Activated B cell treated with CpG ODN at 0.5 μM for 24 hours (primary cell): ENCODE measurements around the gene OR2M5. TPM values are rescaled to one million over a fixed set of nuclear protein-coding genes. Genes with fewer than 3 reads are reported as not detected.

ENCODE experiments used
- ATAC-seq: fragments of 200-7000 bp; cut with Tn5 transposase; one replicate; pipeline ENCODE4 v1.10.0; 2021; ENCODE audit warnings: low read depth, mild to moderate bottlenecking, moderate library complexity
- CTCF ChIA-PET: fragments of 350-600 bp; sonication (Branson Sonifier 250); formaldehyde crosslinking; loops from one replicate; lab custom pipeline; 2021; ENCODE audit warnings: antibody characterized with exemption; lab: Charles Lee
- POLR2A ChIA-PET: fragments of 350-600 bp; sonication (Branson Sonifier 250); formaldehyde crosslinking; loops from one replicate; lab custom pipeline; 2021; ENCODE audit warnings: antibody characterized with exemption; lab: Charles Lee
- DNase-seq: peaks from one replicate; pipeline ENCODE4 v3.0.0; 2022
- H3K27ac Mint-ChIP-seq: one replicate; pipeline ENCODE4 v1.8.0; 2020; ENCODE audit warnings: mixed read lengths
- H3K27me3 Mint-ChIP-seq: one replicate; pipeline ENCODE4 v1.8.0; 2021; ENCODE audit warnings: mixed read lengths
- H3K36me3 Mint-ChIP-seq: one replicate; pipeline ENCODE4 v1.8.0; 2021; ENCODE audit warnings: low read depth, mixed read lengths
- H3K4me1 Mint-ChIP-seq: one replicate; pipeline ENCODE4 v1.8.0; 2021; ENCODE audit warnings: mixed read lengths
- H3K4me3 Mint-ChIP-seq: one replicate; pipeline ENCODE4 v1.8.0; 2020; ENCODE audit warnings: mild to moderate bottlenecking, mixed read lengths
- H3K9me3 Mint-ChIP-seq: one replicate; pipeline ENCODE4 v1.8.0; 2020; ENCODE audit warnings: mixed read lengths
- intact Hi-C: fragments of 100-400 bp; cut with micrococcal nuclease; formaldehyde crosslinking; loops from one replicate; pipeline ENCODE4 v1.15.1; 2024
- total RNA-seq: library from RNA; stranded (reverse); gene quantifications from 2 replicates; pipeline ENCODE4 v1.2.3, GENCODE V29; 2022
- TF ChIP-seq, protein P1 (sequence below): fragments of 200-600 bp; IDR thresholded peaks from one replicate; pipeline ENCODE4 v1.8.0; 2022; ENCODE audit warnings: antibody characterized with exemption, mild to moderate bottlenecking

OR2M5 gene
- total RNA-seq, 1 donor from 2014 or later, result not detected

GRCh38 chr1:248183996-248184395 is 39.0 kb downstream of the OR2M5 start:
- Mint-ChIP-seq H3K4me1 (no peaks in the 10 kb centered on the region), H3K9me3 (no peaks in the 10 kb centered on the region), H3K27me3 (no peaks in the 10 kb centered on the region), H3K27ac (no peak overlapping the region), H3K4me3 (no peak overlapping the region), H3K36me3 (no peaks in the 10 kb centered on the region)
- no peak for DNase-seq
- intact Hi-C loops, result no loop called here
- POLR2A ChIA-PET, result no interaction called here
- CTCF ChIA-PET, result no interaction called here
- TF ChIP-seq, protein P1, sequence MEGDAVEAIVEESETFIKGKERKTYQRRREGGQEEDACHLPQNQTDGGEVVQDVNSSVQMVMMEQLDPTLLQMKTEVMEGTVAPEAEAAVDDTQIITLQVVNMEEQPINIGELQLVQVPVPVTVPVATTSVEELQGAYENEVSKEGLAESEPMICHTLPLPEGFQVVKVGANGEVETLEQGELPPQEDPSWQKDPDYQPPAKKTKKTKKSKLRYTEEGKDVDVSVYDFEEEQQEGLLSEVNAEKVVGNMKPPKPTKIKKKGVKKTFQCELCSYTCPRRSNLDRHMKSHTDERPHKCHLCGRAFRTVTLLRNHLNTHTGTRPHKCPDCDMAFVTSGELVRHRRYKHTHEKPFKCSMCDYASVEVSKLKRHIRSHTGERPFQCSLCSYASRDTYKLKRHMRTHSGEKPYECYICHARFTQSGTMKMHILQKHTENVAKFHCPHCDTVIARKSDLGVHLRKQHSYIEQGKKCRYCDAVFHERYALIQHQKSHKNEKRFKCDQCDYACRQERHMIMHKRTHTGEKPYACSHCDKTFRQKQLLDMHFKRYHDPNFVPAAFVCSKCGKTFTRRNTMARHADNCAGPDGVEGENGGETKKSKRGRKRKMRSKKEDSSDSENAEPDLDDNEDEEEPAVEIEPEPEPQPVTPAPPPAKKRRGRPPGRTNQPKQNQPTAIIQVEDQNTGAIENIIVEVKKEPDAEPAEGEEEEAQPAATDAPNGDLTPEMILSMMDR, result no peak
- no peak for ATAC-seq

DNA sequence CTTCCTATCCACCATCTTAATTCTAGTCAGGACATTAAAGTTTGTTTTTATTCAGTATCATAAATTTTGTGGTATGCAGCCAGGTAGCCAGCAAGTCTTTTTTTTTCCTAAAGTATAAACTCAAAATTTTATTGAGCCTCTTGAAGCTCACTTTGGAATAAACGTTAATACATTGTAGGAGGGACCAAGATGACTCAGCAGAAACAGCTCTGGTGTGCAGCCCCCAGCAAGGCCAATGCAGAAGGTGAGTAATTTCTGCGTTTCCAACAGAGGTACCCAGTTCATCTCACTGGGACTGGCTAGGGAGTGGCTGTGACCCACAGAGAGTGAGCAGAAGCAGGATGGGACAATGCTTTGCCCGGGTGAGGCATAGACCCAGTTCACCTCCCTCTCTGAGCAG is 42.4 kb downstream of the OR2M5 start:
- CTCF ChIA-PET, result no interaction called here
- H3K4me1 Mint-ChIP-seq, result no peaks in the 10 kb centered on the region
- no peak overlapping the region for H3K27ac Mint-ChIP-seq
- no peak overlapping the region for H3K4me3 Mint-ChIP-seq
- TF ChIP-seq, protein P1, result no peak
- no peaks in the 10 kb centered on the region for H3K36me3 Mint-ChIP-seq
- POLR2A ChIA-PET, result no interaction called here
- DNase-seq, result no peak
- ATAC-seq, result no peak
- H3K27me3 Mint-ChIP-seq, result no peaks in the 10 kb centered on the region
- H3K9me3 Mint-ChIP-seq, result peaks cover under 1% of the 10 kb centered on the region
- intact Hi-C loops, result no loop called here

- CTCF ChIA-PET, result no interaction called here
- POLR2A ChIA-PET, result no interaction called here
- TF ChIP-seq, protein P1, result no peak
These were observed 44.1 kb downstream of the OR2M5 start for GRCh38 chr1:248189026-248189425.

DNA sequence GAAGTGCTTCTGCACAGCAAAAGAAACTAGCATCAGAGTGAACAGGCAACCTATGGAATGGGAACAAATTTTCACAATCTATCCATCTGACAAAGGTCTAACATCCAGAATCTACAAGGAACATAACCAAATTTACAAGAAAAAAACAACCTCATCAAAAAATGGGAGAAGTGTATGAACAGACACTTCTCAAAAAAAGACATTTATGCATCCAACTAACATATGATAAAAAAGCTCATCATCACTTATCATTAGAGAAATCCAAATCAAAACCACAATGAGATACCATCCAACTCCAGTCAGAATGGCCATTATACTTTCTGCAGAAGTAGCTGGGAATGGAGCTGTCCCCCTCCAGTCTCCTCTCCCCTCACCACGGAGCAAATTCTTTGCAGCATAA is 49.2 kb downstream of the OR2M5 start:
- intact Hi-C loops, result no loop called here
- POLR2A ChIA-PET, result no interaction called here
- CTCF ChIA-PET, result no interaction called here
- H3K9me3 Mint-ChIP-seq, result peaks cover 17% of the 10 kb centered on the region
- DNase-seq (no peak), ATAC-seq (no peak)
- no peak overlapping the region for H3K27ac Mint-ChIP-seq
- TF ChIP-seq, protein P1, result no peak
- no peaks in the 10 kb centered on the region for H3K27me3 Mint-ChIP-seq
- H3K4me3 Mint-ChIP-seq, result no peak overlapping the region
- no peaks in the 10 kb centered on the region for H3K4me1 Mint-ChIP-seq
- H3K36me3 Mint-ChIP-seq, result no peaks in the 10 kb centered on the region

More at GRCh38 chr1:248189026-248189425, 44.1 kb downstream of the OR2M5 start:
- Mint-ChIP-seq H3K9me3 (peaks cover 10% of the 10 kb centered on the region), H3K36me3 (no peaks in the 10 kb centered on the region), H3K4me1 (no peaks in the 10 kb centered on the region), H3K4me3 (no peak overlapping the region), H3K27ac (no peak overlapping the region), H3K27me3 (no peaks in the 10 kb centered on the region)
- no peak for DNase-seq
- intact Hi-C loops, result no loop called here
- no peak for ATAC-seq

Other genes with a start within 250 kb of the OR2M5 start
- gene OR2W3, start 249.6 kb upstream of the OR2M5 start, total RNA-seq, result 0.24 TPM in 1 of 2 replicates, not detected in the other
- gene OR2T8, start 224.9 kb upstream of the OR2M5 start, total RNA-seq, result not detected in 2 replicates
- not detected in 2 replicates for gene OR2AJ1, start 220.3 kb upstream of the OR2M5 start, total RNA-seq
- not detected in 2 replicates for gene OR2L8, start 196.3 kb upstream of the OR2M5 start, total RNA-seq
- gene OR2AK2, start 179.9 kb upstream of the OR2M5 start, total RNA-seq, result not detected in 2 replicates
- gene OR2L5, start 131.5 kb upstream of the OR2M5 start, total RNA-seq, result 0.07 TPM in 1 of 2 replicates, not detected in the other
- 0.18 TPM in 1 of 2 replicates, not detected in the other for gene OR2L2, start 115.1 kb upstream of the OR2M5 start, total RNA-seq
- not detected in 2 replicates for gene OR2L3, start 98.3 kb upstream of the OR2M5 start, total RNA-seq
- not detected in 2 replicates for gene OR2L13, start 50.0 kb upstream of the OR2M5 start, total RNA-seq
- gene OR2M2, start 29.7 kb downstream of the OR2M5 start, total RNA-seq, result not detected in 2 replicates
- gene OR2M3, start 52.1 kb downstream of the OR2M5 start, total RNA-seq, result not detected in 2 replicates
- not detected in 2 replicates for gene OR2M4, start 86.3 kb downstream of the OR2M5 start, total RNA-seq
- gene OR2T33, start 132.8 kb downstream of the OR2M5 start, total RNA-seq, result not detected in 2 replicates
- not detected in 2 replicates for gene OR2T12, start 158.3 kb downstream of the OR2M5 start, total RNA-seq
- not detected in 2 replicates for gene OR2M7, start 179.4 kb downstream of the OR2M5 start, total RNA-seq
- not detected in 2 replicates for gene OR14C36, start 203.6 kb downstream of the OR2M5 start, total RNA-seq
- not detected in 2 replicates for gene OR2T4, start 216.5 kb downstream of the OR2M5 start, total RNA-seq
- not detected in 2 replicates for gene OR2T6, start 230.6 kb downstream of the OR2M5 start, total RNA-seq